MM.1S (cell line): ENCODE data around the gene RPS6KC1.

ENCODE experiments used
- CTCF ChIP-seq: fragments of 300-600 bp; sonication (generic); IDR thresholded peaks from 2 replicates; pipeline ENCODE4 v1.5.1; 2016; ENCODE audit warnings: antibody characterized with exemption, low read length, mixed read lengths
- EZH2 ChIP-seq: fragments of 300-600 bp; sonication (generic); optimal IDR thresholded peaks from 2 replicates; pipeline ENCODE3; 2017; ENCODE audit warnings: low read depth, mild to moderate bottlenecking, antibody characterized with exemption, low read length, mixed read lengths
- EZH2phosphoT487 ChIP-seq: fragments of 300-600 bp; sonication (generic); IDR thresholded peaks from 2 replicates; pipeline ENCODE4 v1.6.1; 2018; ENCODE audit warnings: antibody characterized with exemption, low read length

GRCh38 chr1:213176341-213176740 lies 125.3 kb downstream of the RPS6KC1 start:
- TF ChIP-seq CTCF, result no peak
- TF ChIP-seq EZH2, result no peak
- no peak for TF ChIP-seq EZH2phosphoT487
